IMR-90 (cell line): ENCODE data around the gene NT5DC1. TPM values are rescaled to one million over a fixed set of nuclear protein-coding genes. Genes with fewer than 3 reads are reported as not detected.

ENCODE experiments used
- ATAC-seq: fragments of 200-7000 bp; cut with Tn5 transposase; 2 replicates; pipeline ENCODE4 v1.9.1; 2020; ENCODE audit warnings: low read depth, mild to moderate bottlenecking, moderate library complexity
- BruUV-seq: library from RNA; stranded (reverse); fragments of 400-500 nt; replicated peaks from 2 replicates; lab custom pipeline; 2021; lab: Mats Ljungman, UMichigan
- CTCF ChIA-PET: fragments of 300-600 bp; formaldehyde crosslinking; extraction: SDS; loops from one replicate; lab custom pipeline; 2021; ENCODE audit warnings: antibody characterized with exemption; lab: Yijun Ruan, JAX
- POLR2A ChIA-PET: fragments of 300-600 bp; sonication (Branson Sonifier 250); formaldehyde crosslinking; loops from one replicate; lab custom pipeline; 2022; ENCODE audit warnings: antibody characterized with exemption; ENCODE audit not compliant: unreplicated experiment; lab: Charles Lee
- DNase-seq: peaks from one replicate; pipeline ENCODE4 v3.0.0; 2013
- H2AFZ ChIP-seq: replicated peaks from 2 replicates; pipeline ENCODE3; 2013; ENCODE audit warnings: low read length, mild to moderate bottlenecking; ENCODE audit not compliant: poor library complexity
- H2AK5ac ChIP-seq: 2 replicates; pipeline ENCODE4 v1.6.1; 2013; ENCODE audit warnings: low read depth, low read length, inconsistent platforms
- H2AK9ac ChIP-seq: replicated peaks from 2 replicates; pipeline ENCODE3; 2013; ENCODE audit warnings: mild to moderate bottlenecking, low read depth, low read length, moderate library complexity; ENCODE audit not compliant: poor library complexity
- H2BK120ac ChIP-seq: 2 replicates; pipeline ENCODE4 v1.6.1; 2013; ENCODE audit warnings: low read depth, low read length, inconsistent platforms
- H2BK15ac ChIP-seq: 3 replicates; pipeline ENCODE4 v1.6.1; 2013; ENCODE audit warnings: low read depth, low read length, inconsistent platforms
- H2BK20ac ChIP-seq: 2 replicates; pipeline ENCODE4 v1.6.1; 2013; ENCODE audit warnings: low read depth, mild to moderate bottlenecking, inconsistent platforms, low read length, moderate library complexity
- H2BK5ac ChIP-seq: 2 replicates; pipeline ENCODE4 v1.6.1; 2013; ENCODE audit warnings: mild to moderate bottlenecking, low read depth, low read length, inconsistent platforms; ENCODE audit not compliant: poor library complexity, severe bottlenecking
- H3K14ac ChIP-seq: replicated peaks from 2 replicates; pipeline ENCODE4 v1.6.1; 2013; ENCODE audit warnings: low read depth, low read length, inconsistent platforms
- H3K18ac ChIP-seq: 2 replicates; pipeline ENCODE4 v1.6.1; 2013; ENCODE audit warnings: low read depth, low read length, control low read depth
- H3K23ac ChIP-seq: 2 replicates; pipeline ENCODE4 v1.6.1; 2013; ENCODE audit warnings: low read depth, low read length, inconsistent platforms
- H3K27ac ChIP-seq: 2 replicates; pipeline ENCODE4 v1.5.1; 2013; ENCODE audit warnings: mild to moderate bottlenecking, control low read depth, low read length; ENCODE audit not compliant: insufficient read depth
- H3K27me3 ChIP-seq: 2 replicates; pipeline ENCODE4 v1.6.1; 2013; ENCODE audit warnings: low read length; ENCODE audit not compliant: control insufficient read depth, insufficient read depth
- H3K36me3 ChIP-seq: 2 replicates; pipeline ENCODE4 v1.6.1; 2013; ENCODE audit warnings: low read length, mixed read lengths; ENCODE audit not compliant: control insufficient read depth, insufficient read depth
- H3K4ac ChIP-seq: 2 replicates; pipeline ENCODE4 v1.6.1; 2013; ENCODE audit warnings: low read depth, low read length, inconsistent platforms
- H3K4me1 ChIP-seq: 2 replicates; pipeline ENCODE4 v1.6.1; 2013; ENCODE audit warnings: low read length, mixed read lengths; ENCODE audit not compliant: control insufficient read depth, insufficient read depth
- H3K4me2 ChIP-seq: 2 replicates; pipeline ENCODE4 v1.6.1; 2013; ENCODE audit warnings: low read depth, mild to moderate bottlenecking, control low read depth, low read length, moderate library complexity
- H3K4me3 ChIP-seq: 2 replicates; pipeline ENCODE4 v1.5.1; 2013; ENCODE audit warnings: low read depth, mild to moderate bottlenecking, control low read depth, low read length, moderate library complexity; ENCODE audit not compliant: insufficient read depth
- H3K56ac ChIP-seq: 2 replicates; pipeline ENCODE4 v1.6.1; 2013; ENCODE audit warnings: low read length, inconsistent platforms; ENCODE audit not compliant: insufficient read depth; ENCODE audit errors: extremely low read depth
- H3K79me1 ChIP-seq, 2 experiments: 2 replicates each; pipeline ENCODE4 v1.6.1; 2013; ENCODE audit warnings: low read length in 2 of 2, inconsistent platforms in 1 of 2, low read depth in 1 of 2
- H3K9ac ChIP-seq: 2 replicates; pipeline ENCODE4 v1.6.1; 2013; ENCODE audit warnings: low read depth, low read length, control low read depth
- H3K9me1 ChIP-seq: 2 replicates; pipeline ENCODE4 v1.6.1; 2013; ENCODE audit warnings: low read length, inconsistent platforms; ENCODE audit not compliant: insufficient read depth
- H3K9me3 ChIP-seq: 2 replicates; pipeline ENCODE4 v1.6.1; 2013; ENCODE audit warnings: low read length; ENCODE audit not compliant: control insufficient read depth, insufficient read depth
- H4K20me1 ChIP-seq: 2 replicates; pipeline ENCODE4 v1.6.1; 2013; ENCODE audit warnings: low read length, inconsistent platforms; ENCODE audit not compliant: insufficient read depth
- H4K5ac ChIP-seq: 2 replicates; pipeline ENCODE4 v1.6.1; 2013; ENCODE audit warnings: mild to moderate bottlenecking, low read depth, low read length, control low read depth
- H4K8ac ChIP-seq, 2 experiments: 2 replicates each; pipeline ENCODE4 v1.6.1; 2013; ENCODE audit warnings: low read depth in 2 of 2, low read length in 2 of 2, control low read depth in 1 of 2, inconsistent platforms in 1 of 2
- H4K91ac ChIP-seq: 2 replicates; pipeline ENCODE4 v1.6.1; 2013; ENCODE audit warnings: low read depth, low read length, inconsistent platforms; ENCODE audit not compliant: insufficient read depth
- BHLHE40 ChIP-seq: fragments of 150-350 bp; IDR thresholded peaks from 2 replicates; pipeline ENCODE4 v1.6.1; 2016; ENCODE audit warnings: mild to moderate bottlenecking, low read depth, low read length
- CEBPB ChIP-seq: IDR thresholded peaks from 2 replicates; pipeline ENCODE4 v1.6.1; 2012; ENCODE audit warnings: low read depth, low read length, improper control_type of control experiment
- CTCF ChIP-seq: conservative IDR thresholded peaks from 2 replicates; pipeline ENCODE4 v1.5.1; 2012; ENCODE audit warnings: mild to moderate bottlenecking, low read depth, low read length, improper control_type of control experiment
- FOS ChIP-seq: fragments of 150-350 bp; IDR thresholded peaks from 2 replicates; pipeline ENCODE4 v1.6.1; 2016; ENCODE audit warnings: low read depth, low read length
- MXI1 ChIP-seq: IDR thresholded peaks from 2 replicates; pipeline ENCODE4 v1.6.1; 2012; ENCODE audit warnings: low read depth, mild to moderate bottlenecking, low read length, moderate library complexity, borderline replicate concordance
- NFE2L2 ChIP-seq: fragments of 150-350 bp; IDR thresholded peaks from 2 replicates; pipeline ENCODE4 v1.6.1; 2016; ENCODE audit warnings: low read depth, mild to moderate bottlenecking, low read length
- USF2 ChIP-seq: fragments of 150-350 bp; IDR thresholded peaks from 2 replicates; pipeline ENCODE4 v1.6.1; 2017; ENCODE audit warnings: mild to moderate bottlenecking, antibody characterized with exemption, low read length, low read depth
- WGBS, 2 experiments: methylation state at CpG; one replicate each; pipeline versions ENCODE4 v1.1.5 to v1.1.7; 2013; ENCODE audit warnings: missing lambda C conversion rate in 2 of 2; ENCODE audit not compliant: insufficient read length in 1 of 2; ENCODE audit errors: extremely low coverage in 2 of 2; 5-methylcytosine and 5-hydroxymethylcytosine counted together
- dilution Hi-C: fragments of 300-500 bp; cut with HindIII; formaldehyde crosslinking; loops from one replicate; pipeline ENCODE4 v1.14.3; 2018; ENCODE audit warnings: low sequenced_read_pairs; ENCODE audit not compliant: unreplicated experiment
- in situ Hi-C: fragments of 300-500 bp; cut with MboI; formaldehyde crosslinking; loops from 3 replicates; pipeline ENCODE4 v1.14.3; 2019; ENCODE audit warnings: low sequenced_read_pairs, inconsistent platforms, mixed read lengths
- intact Hi-C: fragments of 100-400 bp; cut with micrococcal nuclease; formaldehyde crosslinking; loops from 2 replicates; pipeline ENCODE4 v1.10.0; 2022
- polyA plus RNA-seq, 3 experiments: library from polyadenylated mRNA; depleted of rRNA; stranded (reverse); fragments of >200 nt; gene quantifications; 2 replicates each; pipeline ENCODE4 v1.2.3, GENCODE V29; 2012; ENCODE audit warnings: low replicate concordance in 1 of 3
- total RNA-seq: library from RNA; depleted of rRNA; stranded (reverse); fragments of >200 nt; gene quantifications from 2 replicates; pipeline ENCODE4 v1.2.3, GENCODE V29; 2012

The NT5DC1 gene
- total and polyA plus RNA-seq, 2 of the 4 experiments (the other 2 are of a cell fraction), result 11.7 to 16.8 TPM

- H2BK120ac ChIP-seq, result no peak overlapping the region
- WGBS, 2 experiments, result no CpG with 5 or more reads among the region's 1 CpG
- TF ChIP-seq USF2 (no peak), MXI1 (no peak), FOS (no peak), CEBPB (no peak), BHLHE40 (no peak), NFE2L2 (no peak), CTCF (no peak)
- H3K23ac ChIP-seq, result no peak overlapping the region
- no peak overlapping the region for H3K56ac ChIP-seq
- H2AFZ ChIP-seq, result no peak overlapping the region
- H3K36me3 ChIP-seq, result peaks cover 2% of the 10 kb centered on the region; the same call in 1 of the 2 replicates
- no peak overlapping the region for H2AK9ac ChIP-seq
- no peak overlapping the region for H3K14ac ChIP-seq
- no peak overlapping the region for H3K4ac ChIP-seq
- no TSS peak for BruUV-seq
- no peaks in the 10 kb centered on the region for H3K79me1 ChIP-seq
- no peak overlapping the region for H2AK5ac ChIP-seq
- dilution Hi-C loops, result no loop called here
- no peak overlapping the region for H3K27ac ChIP-seq
- intact Hi-C loops, result no loop called here
- no peak overlapping the region for H3K4me2 ChIP-seq
- no peaks in the 10 kb centered on the region for H4K20me1 ChIP-seq
- H2BK20ac ChIP-seq, result no peak overlapping the region
- no peak overlapping the region for H2BK15ac ChIP-seq
- no peak overlapping the region for H2BK5ac ChIP-seq
- H3K9ac ChIP-seq, result no peak overlapping the region
- ATAC-seq (no peak), DNase-seq (no peak)
- in situ Hi-C loops, result no loop called here
- no peak overlapping the region for H4K8ac ChIP-seq
- no peaks in the 10 kb centered on the region; the same call in 1 of the 2 replicates for H3K9me1 ChIP-seq
- H3K9me3 ChIP-seq, result no peaks in the 10 kb centered on the region
- H4K91ac ChIP-seq, result no peak overlapping the region
- ChIA-PET CTCF (no interaction called here), POLR2A (no interaction called here)
- H3K18ac ChIP-seq, result no peak overlapping the region
- no peaks in the 10 kb centered on the region for H3K4me1 ChIP-seq
- no peak overlapping the region for H4K5ac ChIP-seq
- no peak overlapping the region for H3K4me3 ChIP-seq
- no peaks in the 10 kb centered on the region for H3K27me3 ChIP-seq
Observed at GRCh38 chr6:116136373-116136772, 35.7 kb downstream of the NT5DC1 start.
